Ovary (tissue), 3 donors: ENCODE results near the gene FRMD4A.

ENCODE experiments used
- CTCF ChIP-seq, 3 donors: fragments of 450-650 bp in 2 of 3; fragments of 200-600 bp in 1 of 3; IDR thresholded peaks; one replicate each; pipeline versions ENCODE4 v1.5.1 to v1.8.0; 2016 to 2022; ENCODE audit warnings: antibody characterized with exemption in 3 of 3, mild to moderate bottlenecking in 1 of 3
- POLR2A ChIP-seq: fragments of 450-650 bp; IDR thresholded peaks from one replicate; pipeline ENCODE4 v1.6.1; 2017; ENCODE audit warnings: antibody characterized with exemption, mild to moderate bottlenecking, moderate library complexity
- donor health status: DM: no; HTN: no; CAD: no.

GRCh38 chr10:14120812-14121211 lies 209.9 kb downstream of the FRMD4A start:
- no peak for TF ChIP-seq CTCF (IDR thresholded peaks at IDR 0.05)
- no peak for TF ChIP-seq POLR2A
